CD4-positive, alpha-beta T cell (primary cell): Measurements from ENCODE around the gene ATP10A. TPM values are rescaled to one million over a fixed set of nuclear protein-coding genes. Genes with fewer than 3 reads are reported as not detected.

Source experiments
- ATAC-seq: fragments of 200-7000 bp; cut with Tn5 transposase; one replicate; pipeline ENCODE4 v1.10.0; 2022; ENCODE audit warnings: mild to moderate bottlenecking; ENCODE audit not compliant: poor library complexity
- CTCF ChIA-PET: fragments of 350-600 bp; sonication (Branson Sonifier 250); formaldehyde crosslinking; loops from one replicate; lab custom pipeline; 2021; ENCODE audit warnings: antibody characterized with exemption, inconsistent platforms; lab: Charles Lee
- POLR2A ChIA-PET: fragments of 350-600 bp; sonication (Branson Sonifier 250); formaldehyde crosslinking; loops from one replicate; lab custom pipeline; 2021; ENCODE audit warnings: antibody characterized with exemption, inconsistent platforms; lab: Charles Lee
- DNase-seq, 14 experiments: peaks; one replicate each; pipeline ENCODE4 v3.0.0-alpha.2; 2013 to 2020; ENCODE audit warnings: mixed read lengths in 2 of 14
- H3K27ac ChIP-seq, 2 donors: one replicate each; pipeline versions ENCODE4 v1.5.1 to v1.7.0; 2013; ENCODE audit warnings: low read length in 2 of 2, low read depth in 1 of 2, mild to moderate bottlenecking in 1 of 2
- H3K27me3 ChIP-seq, 2 experiments: 1 replicate in 1 of 2; 2 replicates in 1 of 2; pipeline versions ENCODE4 v1.6.1 to v1.7.0; 2013; ENCODE audit warnings: low read length in 2 of 2, control low read depth in 1 of 2, mild to moderate bottlenecking in 1 of 2, moderate library complexity in 1 of 2; ENCODE audit not compliant: insufficient read depth in 2 of 2, control insufficient read depth in 1 of 2
- H3K36me3 ChIP-seq: one replicate; pipeline ENCODE4 v1.6.1; 2013; ENCODE audit warnings: low read length, control low read depth; ENCODE audit not compliant: insufficient read depth
- H3K4me1 ChIP-seq: one replicate; pipeline ENCODE4 v1.6.1; 2013; ENCODE audit warnings: low read length, control low read depth; ENCODE audit not compliant: insufficient read depth
- H3K4me3 ChIP-seq: one replicate; pipeline ENCODE4 v1.5.1; 2013; ENCODE audit warnings: mild to moderate bottlenecking, low read length, moderate library complexity
- H3K9me3 ChIP-seq, 2 experiments: 1 replicate in 1 of 2; 2 replicates in 1 of 2; pipeline versions ENCODE4 v1.6.1 to v1.7.0; 2013; ENCODE audit warnings: low read length in 2 of 2, mild to moderate bottlenecking in 2 of 2, control low read depth in 1 of 2, moderate library complexity in 1 of 2; ENCODE audit not compliant: control insufficient read depth in 1 of 2, insufficient read depth in 1 of 2
- H3K27ac Mint-ChIP-seq: one replicate; pipeline ENCODE4 v1.8.0; 2020; ENCODE audit warnings: mixed read lengths
- H3K27me3 Mint-ChIP-seq: one replicate; pipeline ENCODE4 v1.8.0; 2021; ENCODE audit warnings: mixed read lengths
- H3K36me3 Mint-ChIP-seq: one replicate; pipeline ENCODE4 v1.8.0; 2021; ENCODE audit warnings: low read depth, mixed read lengths
- H3K4me1 Mint-ChIP-seq: one replicate; pipeline ENCODE4 v1.8.0; 2021; ENCODE audit warnings: low read depth, mixed read lengths
- H3K4me3 Mint-ChIP-seq: one replicate; pipeline ENCODE4 v1.8.0; 2020; ENCODE audit warnings: mild to moderate bottlenecking, mixed read lengths
- H3K9me3 Mint-ChIP-seq: one replicate; pipeline ENCODE4 v1.8.0; 2020; ENCODE audit warnings: mixed read lengths
- CTCF ChIP-seq: fragments of 200-600 bp; IDR thresholded peaks from one replicate; pipeline ENCODE4 v1.8.0; 2022; ENCODE audit warnings: antibody characterized with exemption, mild to moderate bottlenecking
- intact Hi-C, 2 experiments: fragments of 100-400 bp; cut with DNase I in 1 of 2; cut with micrococcal nuclease in 1 of 2; formaldehyde crosslinking; loops; one replicate each; pipeline versions ENCODE4 v1.15.1 to v1.9.0; 2023 to 2025; cut with DNase I, micrococcal nuclease
- total RNA-seq, 174 experiments: library from RNA in 2 of 174; stranded (reverse) in 2 of 174; gene quantifications; one replicate each; pipeline ENCODE4 v1.2.3 and lab custom pipeline; 2021 to 2026

ATP10A gene
- total RNA-seq, 2 experiments from 2014 or later, result 30.0 to 30.4 TPM

DNA sequence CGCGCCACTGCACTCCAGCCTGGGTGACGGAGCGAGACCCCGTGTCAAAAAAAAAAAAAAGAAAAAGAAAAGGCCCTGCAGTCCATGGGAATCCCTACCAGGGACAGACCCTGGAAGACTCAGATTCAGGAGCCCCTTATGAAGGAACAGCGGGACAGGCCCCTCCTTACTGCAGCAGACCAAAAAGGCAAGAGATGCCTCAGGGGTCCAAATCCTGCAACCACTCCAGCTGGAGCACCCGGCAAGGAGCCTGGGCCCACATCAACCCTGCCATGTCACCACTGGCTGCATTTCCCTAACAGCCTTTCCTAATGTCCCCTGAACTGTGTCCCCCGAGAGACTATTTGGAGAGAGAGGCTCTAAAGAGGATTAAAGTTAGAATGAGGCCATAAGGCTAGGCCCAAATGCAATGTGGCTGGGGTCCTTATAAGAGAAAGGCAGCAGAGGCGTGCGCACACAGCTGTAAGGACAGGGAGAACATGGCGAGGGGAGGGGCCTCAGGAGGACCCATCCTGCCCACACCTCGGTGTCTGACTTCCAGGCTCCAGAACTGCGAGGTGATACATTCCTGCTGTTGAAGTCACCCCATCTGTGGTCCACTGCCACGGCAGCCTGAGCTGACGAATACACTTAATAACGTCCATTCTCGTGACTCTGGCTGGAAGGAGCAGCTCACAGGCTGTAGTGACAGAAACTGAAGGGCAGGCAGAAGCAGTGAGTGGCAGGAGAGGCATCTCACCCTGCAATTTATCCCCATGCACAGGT, 78.1 kb downstream of the ATP10A start:
- H3K36me3 ChIP-seq, result peaks cover 8% of the 10 kb centered on the region
- H3K27me3 ChIP-seq, result no peaks in the 10 kb centered on the region
- peaks cover 11% of the 10 kb centered on the region for H3K36me3 Mint-ChIP-seq
- ChIA-PET CTCF (interaction anchor here (2.4 kb wide), 1 partner anchor 149 kb away, joined by 11 read pairs; no protein-coding TSS in a partner anchor), POLR2A (interaction anchor here (1.8 kb wide), 1 partner anchor 77 kb away, joined by 22 read pairs; the partner anchor contains the start of gene ATP10A)
- no peak for ATAC-seq
- peaks cover 39% of the 10 kb centered on the region for H3K4me1 Mint-ChIP-seq
- H3K4me3 Mint-ChIP-seq, result no peak overlapping the region
- H3K4me1 ChIP-seq, result peaks cover 20% of the 10 kb centered on the region
- H3K9me3 Mint-ChIP-seq, result no peaks in the 10 kb centered on the region
- peak overlapping the region; percentile 36 for H3K27ac Mint-ChIP-seq
- H3K27ac ChIP-seq, result no peak overlapping the region
- H3K4me3 ChIP-seq, result no peak overlapping the region
- H3K9me3 ChIP-seq, result peaks cover 0 to 3% of the 10 kb centered on the region in 2 experiments
- no peak for TF ChIP-seq CTCF
- peak in 1 of 14 experiments; percentile 25 for DNase-seq
- no peaks in the 10 kb centered on the region for H3K27me3 Mint-ChIP-seq
- intact Hi-C loops, result loop anchor here (2.0 to 10.0 kb wide), 3 partner anchors 77 to 150 kb away; partner anchors contain the start of gene ATP10A (in 1 of the 2)

DNA sequence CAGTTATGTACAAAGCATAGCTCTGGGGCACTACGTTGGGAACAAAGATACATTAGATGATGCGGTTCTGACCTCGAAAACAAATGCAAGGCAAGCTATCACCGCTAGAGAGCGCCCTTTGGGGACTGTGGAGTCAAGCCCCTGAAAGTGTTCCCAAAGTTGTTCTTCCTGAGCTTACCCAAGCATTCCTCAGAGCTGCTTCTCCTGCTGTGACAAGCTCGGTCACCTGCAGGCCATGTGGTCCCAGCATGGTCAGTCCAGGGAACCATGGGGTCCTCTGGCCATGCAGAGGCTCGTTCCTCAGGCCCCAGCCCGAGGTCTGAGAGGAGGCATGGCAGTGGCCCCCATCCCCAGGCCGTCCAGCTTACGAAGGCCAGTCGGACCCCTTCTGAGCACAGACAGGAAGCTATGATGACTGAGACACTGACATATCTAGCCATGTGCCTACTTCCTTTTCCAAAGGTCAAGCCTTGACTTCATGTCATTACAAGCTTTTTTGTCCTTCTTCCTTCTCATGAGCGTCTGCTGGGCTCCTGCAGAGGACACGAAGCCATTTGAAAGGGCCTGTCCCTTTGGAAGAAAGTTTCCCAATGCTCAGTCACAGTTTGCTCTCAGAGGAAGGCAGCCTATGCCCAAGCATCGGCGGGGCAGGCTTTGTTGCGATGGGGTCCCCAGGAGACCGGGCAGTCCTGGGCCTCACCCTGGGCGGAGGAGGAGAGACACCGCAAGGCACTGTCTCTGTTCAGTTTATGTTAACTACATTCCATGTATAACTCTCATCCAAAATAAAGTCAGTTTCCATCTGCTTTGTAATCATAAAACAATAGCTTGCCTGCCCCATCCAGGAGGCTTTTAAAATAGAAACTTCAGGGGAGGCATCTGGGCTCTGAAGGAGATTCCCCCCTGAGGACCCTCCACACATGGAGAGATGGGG, 79.3 kb downstream of the ATP10A start:
- ChIA-PET CTCF (interaction anchor here (0.7 to 2.4 kb wide), 6 partner anchors 9 to 150 kb away, joined by 3 to 11 read pairs (median 3); no protein-coding TSS in a partner anchor), POLR2A (interaction anchor here (0.6 to 1.8 kb wide), 4 partner anchors 12 to 150 kb away, joined by 3 to 22 read pairs (median 4); partner anchors contain the start of gene ATP10A)
- Histone ChIP-seq H3K27ac (no peak overlapping the region), H3K36me3 (peaks cover 11% of the 10 kb centered on the region), H3K4me1 (peaks cover 26% of the 10 kb centered on the region), H3K27me3 (no peaks in the 10 kb centered on the region), H3K9me3 (peaks cover 0 to 3% of the 10 kb centered on the region in 2 experiments), H3K4me3 (no peak overlapping the region)
- peak; percentile 54 for TF ChIP-seq CTCF
- DNase-seq, result peak; percentile 25 to 70 (median 48)
- ATAC-seq, result peak; percentile 50
- Mint-ChIP-seq H3K4me1 (peaks cover 37% of the 10 kb centered on the region), H3K4me3 (no peak overlapping the region), H3K9me3 (no peaks in the 10 kb centered on the region), H3K36me3 (peaks cover 15% of the 10 kb centered on the region), H3K27me3 (no peaks in the 10 kb centered on the region), H3K27ac (peak overlapping the region; percentile 47)
- intact Hi-C loops, result loop anchor here (2.0 to 10.0 kb wide), 4 partner anchors 77 to 151 kb away; partner anchors contain the start of gene ATP10A (in 1 of the 2)

DNA sequence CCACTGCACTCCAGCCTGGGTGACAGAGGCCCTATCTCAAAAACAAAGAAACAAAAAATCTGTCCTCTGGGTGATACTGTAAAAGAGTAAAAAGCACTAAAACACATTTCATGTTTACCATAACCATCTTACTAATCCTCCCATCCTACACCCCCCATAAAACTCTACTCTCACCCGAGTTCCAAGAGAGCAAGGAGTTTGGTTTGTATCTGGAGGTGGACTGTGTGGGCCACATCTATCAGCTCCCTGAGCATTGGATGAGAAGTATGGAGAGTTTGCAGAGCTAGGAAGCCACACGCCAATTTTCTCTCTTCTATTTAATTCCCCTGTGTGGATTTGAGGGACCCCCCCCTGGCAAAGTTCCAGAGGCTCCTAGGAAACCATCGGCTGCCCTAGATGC, 80.0 kb downstream of the ATP10A start:
- CTCF ChIA-PET, result interaction anchor here (0.7 to 2.4 kb wide), 6 partner anchors 8 to 151 kb away, joined by 3 to 11 read pairs (median 3); no protein-coding TSS in a partner anchor
- no peak for TF ChIP-seq CTCF
- H3K4me3 Mint-ChIP-seq, result no peak overlapping the region
- Histone ChIP-seq H3K4me3 (no peak overlapping the region), H3K27me3 (no peaks in the 10 kb centered on the region), H3K27ac (no peak overlapping the region), H3K36me3 (peaks cover 13% of the 10 kb centered on the region), H3K4me1 (peaks cover 30% of the 10 kb centered on the region), H3K9me3 (peaks cover 0 to 3% of the 10 kb centered on the region in 2 experiments)
- intact Hi-C loops, result loop anchor here (2.0 to 10.0 kb wide), 3 partner anchors 78 to 152 kb away; partner anchors contain the start of gene ATP10A (in 1 of the 2)
- H3K4me1 Mint-ChIP-seq, result peaks cover 37% of the 10 kb centered on the region
- H3K9me3 Mint-ChIP-seq, result no peaks in the 10 kb centered on the region
- DNase-seq (no peak), ATAC-seq (no peak)
- POLR2A ChIA-PET, result interaction anchor here (0.6 to 1.8 kb wide), 4 partner anchors 13 to 150 kb away, joined by 3 to 22 read pairs (median 4); partner anchors contain the start of gene ATP10A
- peaks cover 22% of the 10 kb centered on the region for H3K36me3 Mint-ChIP-seq
- no peaks in the 10 kb centered on the region for H3K27me3 Mint-ChIP-seq
- H3K27ac Mint-ChIP-seq, result peak overlapping the region; percentile 47
